ENCODE results near the gene PCSK5.

The PCSK5 gene

DNA sequence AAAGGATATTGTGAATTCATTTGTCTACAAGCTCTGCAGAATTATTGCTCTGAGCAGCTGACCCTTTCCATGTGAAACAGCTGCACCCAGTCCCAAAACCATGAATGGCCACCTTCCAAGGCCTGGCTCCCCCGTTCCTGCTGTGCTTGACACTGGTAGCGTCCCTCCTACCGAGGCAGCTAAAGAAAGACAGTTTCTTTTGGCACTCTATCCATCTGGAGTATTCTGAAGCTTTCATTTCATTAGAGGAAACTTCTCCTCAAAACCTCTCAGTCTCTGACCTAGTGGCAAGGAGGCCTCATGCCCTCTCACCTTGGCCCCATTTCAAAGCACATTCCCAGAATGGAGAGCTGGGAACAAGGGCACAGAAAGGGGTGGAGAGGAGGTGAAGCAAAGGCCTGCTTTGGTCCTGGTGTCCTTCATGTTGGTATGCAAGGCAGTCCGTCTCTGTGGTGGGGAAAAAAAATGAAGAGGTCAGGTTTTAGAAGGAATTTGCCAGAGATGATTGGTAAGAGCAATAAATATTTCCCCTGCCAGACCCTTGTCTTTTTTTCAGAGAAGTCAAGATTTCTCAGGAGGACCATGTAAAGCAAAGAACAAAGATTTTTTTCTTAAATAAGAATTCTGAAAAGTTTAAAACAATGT lies 271.7 kb downstream of the PCSK5 start:
- Histone ChIP-seq H3K27me3 (ENCODE audit: insufficient read depth, low read length, poor library complexity) (no peaks in the 10 kb centered on the region), H3K4me3 (ENCODE audit: low read depth in 1 of 2, low read length in 2 of 2) (no peak overlapping the region), H3K4me2 (ENCODE audit: insufficient read depth, low read length) (no peak overlapping the region), H3K79me2 (ENCODE audit: insufficient read depth, low read length) (no peaks in the 10 kb centered on the region), H3K36me3 (ENCODE audit: insufficient read depth, low read length) (peaks cover 45% of the 10 kb centered on the region), H2AFZ (ENCODE audit: low read depth, low read length) (no peak overlapping the region), H3K9ac (ENCODE audit: low read depth, low read length) (no peak overlapping the region), H3K27ac (ENCODE audit: low read length) (no peak overlapping the region), H4K20me1 (ENCODE audit: insufficient read depth, low read length) (no peaks in the 10 kb centered on the region), H3K4me1 (ENCODE audit: insufficient read depth, low read length) (0 out of 2 replicates have a peak, but pooled peaks cover 5% of the 10 kb centered on the region), H3K9me3 (ENCODE audit: insufficient read depth, low read length, severe bottlenecking) (no peaks in the 10 kb centered on the region)
- ATAC-seq (ENCODE audit: insufficient read depth, low read depth) (no peak), DNase-seq (no peak)
- no peak for TF ChIP-seq EZH2 (IDR thresholded peaks at IDR 0.05; ENCODE audit: borderline replicate concordance, low read depth, low read length, severe bottlenecking)
- TF ChIP-seq, protein P1, sequence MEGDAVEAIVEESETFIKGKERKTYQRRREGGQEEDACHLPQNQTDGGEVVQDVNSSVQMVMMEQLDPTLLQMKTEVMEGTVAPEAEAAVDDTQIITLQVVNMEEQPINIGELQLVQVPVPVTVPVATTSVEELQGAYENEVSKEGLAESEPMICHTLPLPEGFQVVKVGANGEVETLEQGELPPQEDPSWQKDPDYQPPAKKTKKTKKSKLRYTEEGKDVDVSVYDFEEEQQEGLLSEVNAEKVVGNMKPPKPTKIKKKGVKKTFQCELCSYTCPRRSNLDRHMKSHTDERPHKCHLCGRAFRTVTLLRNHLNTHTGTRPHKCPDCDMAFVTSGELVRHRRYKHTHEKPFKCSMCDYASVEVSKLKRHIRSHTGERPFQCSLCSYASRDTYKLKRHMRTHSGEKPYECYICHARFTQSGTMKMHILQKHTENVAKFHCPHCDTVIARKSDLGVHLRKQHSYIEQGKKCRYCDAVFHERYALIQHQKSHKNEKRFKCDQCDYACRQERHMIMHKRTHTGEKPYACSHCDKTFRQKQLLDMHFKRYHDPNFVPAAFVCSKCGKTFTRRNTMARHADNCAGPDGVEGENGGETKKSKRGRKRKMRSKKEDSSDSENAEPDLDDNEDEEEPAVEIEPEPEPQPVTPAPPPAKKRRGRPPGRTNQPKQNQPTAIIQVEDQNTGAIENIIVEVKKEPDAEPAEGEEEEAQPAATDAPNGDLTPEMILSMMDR (IDR thresholded peaks at IDR 0.05; ENCODE audit: borderline replicate concordance, extremely low read depth, low read length, poor library complexity, severe bottlenecking): no peak

DNA sequence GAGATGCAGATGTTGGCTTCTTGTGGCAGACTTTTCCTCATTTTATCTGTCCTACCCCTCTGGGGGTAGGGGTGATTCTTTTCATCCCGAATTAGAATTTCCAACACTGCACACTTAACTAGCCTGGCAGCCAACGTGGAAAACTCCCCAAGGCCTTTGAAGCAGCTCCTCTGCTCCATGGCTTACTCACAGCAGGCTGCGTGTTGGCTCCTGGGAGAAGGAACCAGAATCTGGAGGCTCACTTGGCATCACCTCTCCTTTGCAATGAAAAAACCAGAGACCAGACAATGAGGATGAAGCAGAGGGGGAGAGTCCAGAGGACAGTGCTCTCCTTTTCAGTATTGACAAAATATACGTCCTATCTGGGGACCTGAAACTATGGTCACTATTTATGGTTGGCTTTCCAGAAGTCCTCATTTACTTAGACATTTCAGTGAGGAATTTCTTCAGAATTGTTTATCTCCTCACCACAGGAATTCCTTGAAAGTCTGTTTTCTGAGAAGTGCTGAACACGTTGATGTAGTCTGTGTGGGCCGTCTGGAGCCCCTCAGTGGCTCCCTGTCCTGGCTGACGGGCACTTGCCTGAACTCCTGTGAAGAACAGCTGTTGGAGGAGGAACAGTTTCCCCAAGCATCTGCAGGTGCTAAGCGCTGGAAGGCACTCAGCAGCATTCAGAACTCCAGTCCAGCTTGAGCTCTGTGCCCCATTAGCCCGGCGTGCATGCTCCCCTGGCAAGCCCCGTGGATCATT lies 272.5 kb downstream of the PCSK5 start:
- TF ChIP-seq EZH2 (IDR thresholded peaks at IDR 0.05; ENCODE audit: borderline replicate concordance, low read depth, low read length, severe bottlenecking): no peak
- TF ChIP-seq, protein P1 (IDR thresholded peaks at IDR 0.05; ENCODE audit: borderline replicate concordance, extremely low read depth, low read length, poor library complexity, severe bottlenecking): no peak
- H3K79me2 ChIP-seq (ENCODE audit: insufficient read depth, low read length): no peaks in the 10 kb centered on the region
- H3K4me2 ChIP-seq (ENCODE audit: insufficient read depth, low read length): no peak overlapping the region
- no peaks in the 10 kb centered on the region for H3K27me3 ChIP-seq (ENCODE audit: insufficient read depth, low read length, poor library complexity)
- no peak overlapping the region for H3K4me3 ChIP-seq (ENCODE audit: low read depth in 1 of 2, low read length in 2 of 2)
- H3K9me3 ChIP-seq (ENCODE audit: insufficient read depth, low read length, severe bottlenecking): no peaks in the 10 kb centered on the region
- H3K36me3 ChIP-seq (ENCODE audit: insufficient read depth, low read length): peaks cover 45% of the 10 kb centered on the region
- no peak overlapping the region for H2AFZ ChIP-seq (ENCODE audit: low read depth, low read length)
- no peak for ATAC-seq (ENCODE audit: insufficient read depth, low read depth)
- no peaks in the 10 kb centered on the region for H4K20me1 ChIP-seq (ENCODE audit: insufficient read depth, low read length)
- no peak overlapping the region for H3K9ac ChIP-seq (ENCODE audit: low read depth, low read length)
- H3K4me1 ChIP-seq (ENCODE audit: insufficient read depth, low read length): 0 out of 2 replicates have a peak, but pooled peaks cover 5% of the 10 kb centered on the region
- H3K27ac ChIP-seq (ENCODE audit: low read length): no peak overlapping the region
- no peak for DNase-seq

DNA sequence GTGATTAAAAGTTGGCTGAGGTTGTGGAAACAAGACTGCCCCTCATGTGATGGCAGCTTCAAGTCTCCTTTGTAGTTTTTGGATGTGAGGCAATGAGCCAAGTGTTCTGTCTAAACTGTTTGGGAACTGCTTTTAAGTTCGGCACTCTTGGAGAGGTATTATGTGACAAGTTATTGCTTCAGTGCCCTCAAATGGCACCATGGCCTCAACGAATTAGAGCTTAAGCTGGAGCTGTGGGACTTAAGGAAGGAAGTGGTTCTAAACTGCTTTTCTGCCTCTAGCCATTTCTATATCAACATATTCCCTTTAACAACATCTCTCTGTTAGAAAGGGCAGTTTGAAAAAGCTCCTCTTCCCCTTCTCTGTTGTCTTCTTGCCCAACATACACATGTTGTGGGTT lies 276.1 kb downstream of the PCSK5 start:
- H3K4me1 ChIP-seq (ENCODE audit: insufficient read depth, low read length): 0 out of 2 replicates have a peak, but pooled peaks cover 5% of the 10 kb centered on the region
- no peak overlapping the region for H2AFZ ChIP-seq (ENCODE audit: low read depth, low read length)
- H3K79me2 ChIP-seq (ENCODE audit: insufficient read depth, low read length): no peaks in the 10 kb centered on the region
- H3K36me3 ChIP-seq (ENCODE audit: insufficient read depth, low read length): peaks cover 29% of the 10 kb centered on the region
- DNase-seq: no peak
- ATAC-seq (ENCODE audit: insufficient read depth, low read depth): peak; percentile 39; the same call in 2 of the 3 replicates
- no peak overlapping the region for H3K9ac ChIP-seq (ENCODE audit: low read depth, low read length)
- no peaks in the 10 kb centered on the region for H4K20me1 ChIP-seq (ENCODE audit: insufficient read depth, low read length)
- H3K4me2 ChIP-seq (ENCODE audit: insufficient read depth, low read length): no peak overlapping the region
- no peaks in the 10 kb centered on the region for H3K27me3 ChIP-seq (ENCODE audit: insufficient read depth, low read length, poor library complexity)
- H3K4me3 ChIP-seq (ENCODE audit: low read depth in 1 of 2, low read length in 2 of 2): no peak overlapping the region
- H3K27ac ChIP-seq (ENCODE audit: low read length): no peak overlapping the region
- H3K9me3 ChIP-seq (ENCODE audit: insufficient read depth, low read length, severe bottlenecking): no peaks in the 10 kb centered on the region
- TF ChIP-seq EZH2 (IDR thresholded peaks at IDR 0.05; ENCODE audit: borderline replicate concordance, low read depth, low read length, severe bottlenecking): no peak
- TF ChIP-seq, protein P1 (IDR thresholded peaks at IDR 0.05; ENCODE audit: borderline replicate concordance, extremely low read depth, low read length, poor library complexity, severe bottlenecking): no peak

Data from DND-41 (cell line).